Endodermal cell (in vitro differentiated cells): ENCODE data around the gene SNX9. TPM values are rescaled to one million over a fixed set of nuclear protein-coding genes. Genes with fewer than 3 reads are reported as not detected.
A peak's percentile ranks its signal among the peaks of the same experiment; 100 is the strongest.

Experiments
- DNase-seq: peaks from one replicate; pipeline ENCODE4 v3.0.0-alpha.2; 2017
- H3K27ac ChIP-seq: 2 replicates; pipeline ENCODE4 v1.5.1; 2013; ENCODE audit warnings: mild to moderate bottlenecking, low read depth, low read length, moderate library complexity
- H3K27me3 ChIP-seq: 2 replicates; pipeline ENCODE4 v1.6.1; 2013; ENCODE audit warnings: mild to moderate bottlenecking, low read length, moderate library complexity; ENCODE audit not compliant: insufficient read depth, control insufficient read depth, poor library complexity, severe bottlenecking
- H3K36me3 ChIP-seq: 2 replicates; pipeline ENCODE4 v1.7.0; 2013; ENCODE audit warnings: mild to moderate bottlenecking, low read length, moderate library complexity; ENCODE audit not compliant: control insufficient read depth, insufficient read depth
- H3K4me1 ChIP-seq: one replicate; pipeline ENCODE4 v1.7.0; 2013; ENCODE audit warnings: low read length; ENCODE audit not compliant: control insufficient read depth, insufficient read depth
- H3K4me3 ChIP-seq: 2 replicates; pipeline ENCODE4 v1.5.1; 2013; ENCODE audit warnings: mild to moderate bottlenecking, low read length, moderate library complexity
- H3K9ac ChIP-seq: 2 replicates; pipeline ENCODE4 v1.6.1; 2013; ENCODE audit warnings: mild to moderate bottlenecking, low read length, moderate library complexity; ENCODE audit not compliant: poor library complexity, severe bottlenecking; ENCODE audit errors: extremely low read depth
- H3K9me3 ChIP-seq: 2 replicates; pipeline ENCODE4 v1.6.1; 2013; ENCODE audit warnings: mild to moderate bottlenecking, low read length, moderate library complexity; ENCODE audit not compliant: control insufficient read depth
- H3K27ac Mint-ChIP-seq: 2 replicates; pipeline ENCODE4 v1.8.0; 2020; ENCODE audit warnings: mixed read lengths
- H3K27me3 Mint-ChIP-seq: 2 replicates; pipeline ENCODE4 v1.8.0; 2021; ENCODE audit warnings: mild to moderate bottlenecking, mixed read lengths; ENCODE audit not compliant: insufficient read depth
- H3K36me3 Mint-ChIP-seq: 2 replicates; pipeline ENCODE4 v1.8.0; 2020; ENCODE audit warnings: low read depth, mixed read lengths
- H3K4me1 Mint-ChIP-seq: 2 replicates; pipeline ENCODE4 v1.8.0; 2020; ENCODE audit warnings: mixed read lengths
- H3K4me3 Mint-ChIP-seq: 2 replicates; pipeline ENCODE4 v1.8.0; 2020; ENCODE audit warnings: mild to moderate bottlenecking, moderate library complexity, mixed read lengths
- H3K9me3 Mint-ChIP-seq: 2 replicates; pipeline ENCODE4 v1.8.0; 2020; ENCODE audit warnings: mild to moderate bottlenecking, mixed read lengths
- WGBS, 2 experiments: methylation state at CpG; one replicate each; pipeline versions ENCODE4 v1.1.5 to v1.1.7; 2013; ENCODE audit warnings: missing lambda C conversion rate in 2 of 2, mixed read lengths in 1 of 2; ENCODE audit not compliant: insufficient coverage in 1 of 2, insufficient read length in 1 of 2; 5-methylcytosine and 5-hydroxymethylcytosine counted together
- total RNA-seq, 2 donors: library from RNA; stranded (reverse); fragmentation: NEBNext Ultra II Directional in 1 of 2; extraction: Animal tissue kit (Norgen Biotek cat#: 25700) in 1 of 2; gene quantifications; 2 replicates in 1 of 2; 3 replicates in 1 of 2; pipeline ENCODE4 v1.2.1, GENCODE V29; 2021
- TF ChIP-seq, protein P1 (sequence below): fragments of 200-600 bp; sonication (generic); conservative IDR thresholded peaks from 2 replicates; pipeline ENCODE4 v1.5.0; 2021; ENCODE audit warnings: antibody characterized with exemption, mild to moderate bottlenecking

SNX9 gene
- total RNA-seq, 2 donors from 2014 or later, result 30.6 to 33.0 TPM

DNA sequence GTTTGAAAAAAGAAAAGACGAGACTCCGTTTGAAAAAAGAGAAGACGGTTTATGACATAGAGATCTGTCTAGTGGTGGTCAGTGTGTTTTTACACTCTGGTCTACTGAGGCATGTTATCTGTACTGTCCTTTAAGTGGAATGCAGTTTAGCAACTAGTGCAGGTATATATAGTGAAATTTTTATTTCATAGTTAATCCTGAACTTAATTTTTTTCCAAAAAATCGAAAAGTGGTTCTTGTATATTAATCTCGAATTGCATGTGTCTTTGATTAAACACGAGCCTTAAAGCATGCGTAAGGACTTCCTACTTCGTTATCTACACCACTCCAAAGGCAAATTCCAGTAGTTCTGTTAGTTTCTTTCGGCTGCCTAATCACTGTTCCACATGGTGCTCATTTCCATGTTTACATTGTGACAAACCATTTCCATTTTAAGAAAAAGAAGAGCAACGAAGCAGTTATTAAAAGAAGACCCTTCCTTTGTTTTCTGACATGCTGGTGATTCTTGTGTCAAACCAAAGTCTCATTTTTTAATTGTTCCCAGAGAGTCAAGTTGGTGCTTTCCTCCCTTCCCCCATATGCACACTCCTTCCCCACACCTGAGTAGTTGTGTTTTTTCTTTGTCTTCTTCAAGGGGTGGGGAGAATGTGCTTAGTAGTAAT lies 2.3 kb downstream of the SNX9 start:
- H3K4me3 Mint-ChIP-seq, result peak overlapping the region; percentile 94
- Histone ChIP-seq H3K36me3 (peaks cover 8% of the 10 kb centered on the region), H3K27ac (no peak overlapping the region), H3K9ac (no peak overlapping the region), H3K4me3 (peak overlapping the region; percentile 98), H3K9me3 (no peaks in the 10 kb centered on the region), H3K27me3 (no peaks in the 10 kb centered on the region), H3K4me1 (peaks cover 4% of the 10 kb centered on the region)
- peak overlapping the region; percentile 97 for H3K27ac Mint-ChIP-seq
- H3K36me3 Mint-ChIP-seq, result peaks cover 5% of the 10 kb centered on the region
- DNase-seq, result no peak
- peaks cover 44% of the 10 kb centered on the region for H3K4me1 Mint-ChIP-seq
- H3K27me3 Mint-ChIP-seq, result no peaks in the 10 kb centered on the region
- H3K9me3 Mint-ChIP-seq, result peaks cover 5% of the 10 kb centered on the region
- WGBS, 2 experiments, result 74 to 86% methylated on average over 5 to 10 of the region's 10 CpGs
- TF ChIP-seq, protein P1, sequence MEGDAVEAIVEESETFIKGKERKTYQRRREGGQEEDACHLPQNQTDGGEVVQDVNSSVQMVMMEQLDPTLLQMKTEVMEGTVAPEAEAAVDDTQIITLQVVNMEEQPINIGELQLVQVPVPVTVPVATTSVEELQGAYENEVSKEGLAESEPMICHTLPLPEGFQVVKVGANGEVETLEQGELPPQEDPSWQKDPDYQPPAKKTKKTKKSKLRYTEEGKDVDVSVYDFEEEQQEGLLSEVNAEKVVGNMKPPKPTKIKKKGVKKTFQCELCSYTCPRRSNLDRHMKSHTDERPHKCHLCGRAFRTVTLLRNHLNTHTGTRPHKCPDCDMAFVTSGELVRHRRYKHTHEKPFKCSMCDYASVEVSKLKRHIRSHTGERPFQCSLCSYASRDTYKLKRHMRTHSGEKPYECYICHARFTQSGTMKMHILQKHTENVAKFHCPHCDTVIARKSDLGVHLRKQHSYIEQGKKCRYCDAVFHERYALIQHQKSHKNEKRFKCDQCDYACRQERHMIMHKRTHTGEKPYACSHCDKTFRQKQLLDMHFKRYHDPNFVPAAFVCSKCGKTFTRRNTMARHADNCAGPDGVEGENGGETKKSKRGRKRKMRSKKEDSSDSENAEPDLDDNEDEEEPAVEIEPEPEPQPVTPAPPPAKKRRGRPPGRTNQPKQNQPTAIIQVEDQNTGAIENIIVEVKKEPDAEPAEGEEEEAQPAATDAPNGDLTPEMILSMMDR, result no peak

GRCh38 chr6:157830354-157831017 lies 7.4 kb downstream of the SNX9 start:
- H3K27me3 ChIP-seq, result no peaks in the 10 kb centered on the region
- H3K27ac ChIP-seq, result peak overlapping the region; percentile 82
- Mint-ChIP-seq H3K4me1 (peaks cover 51% of the 10 kb centered on the region), H3K27me3 (no peaks in the 10 kb centered on the region), H3K36me3 (peaks cover 7% of the 10 kb centered on the region), H3K4me3 (peak overlapping the region; percentile 36), H3K27ac (peak overlapping the region; percentile 81), H3K9me3 (peaks cover 5% of the 10 kb centered on the region)
- TF ChIP-seq, protein P1, result no peak
- peaks cover 8% of the 10 kb centered on the region for H3K36me3 ChIP-seq
- 78 to 86% methylated on average over 4 to 6 of the region's 6 CpGs for WGBS, 2 experiments
- peak overlapping the region; percentile 22 for H3K9ac ChIP-seq
- no peaks in the 10 kb centered on the region for H3K9me3 ChIP-seq
- DNase-seq, result no peak
- H3K4me1 ChIP-seq, result peaks cover 11% of the 10 kb centered on the region
- H3K4me3 ChIP-seq, result peak overlapping the region; percentile 71

DNA sequence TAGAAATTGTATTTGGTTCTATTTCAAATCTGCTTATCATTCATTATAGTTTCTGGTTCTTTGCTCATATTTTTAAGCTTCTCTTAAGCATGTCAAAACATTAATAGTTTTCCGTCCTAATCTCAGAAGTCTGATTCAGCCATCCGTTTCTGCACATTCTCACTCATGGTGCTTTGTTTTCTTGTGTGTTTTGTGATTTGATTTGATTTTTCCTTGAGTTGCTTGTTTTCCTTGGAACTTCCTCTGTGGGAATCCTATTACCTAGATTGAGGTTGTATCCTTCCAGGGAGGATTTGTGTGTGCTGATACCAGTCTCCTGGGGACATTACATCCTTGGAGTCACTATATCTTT lies 7.9 kb downstream of the SNX9 start:
- Histone ChIP-seq H3K27me3 (no peaks in the 10 kb centered on the region), H3K36me3 (peaks cover 8% of the 10 kb centered on the region), H3K9ac (peak overlapping the region; percentile 22), H3K4me1 (peaks cover 11% of the 10 kb centered on the region), H3K4me3 (peak overlapping the region; percentile 71), H3K9me3 (no peaks in the 10 kb centered on the region), H3K27ac (peak overlapping the region; percentile 82)
- H3K4me3 Mint-ChIP-seq, result peak overlapping the region; percentile 36
- TF ChIP-seq, protein P1, result no peak
- H3K4me1 Mint-ChIP-seq, result peaks cover 49% of the 10 kb centered on the region
- H3K27ac Mint-ChIP-seq, result peak overlapping the region; percentile 81
- peaks cover 7% of the 10 kb centered on the region for H3K9me3 Mint-ChIP-seq
- H3K27me3 Mint-ChIP-seq, result no peaks in the 10 kb centered on the region
- no peak for DNase-seq
- 64% methylated on average over 2 of the region's 2 CpGs; no CpG with 5 or more reads in 1 of the 2 experiments for WGBS, 2 experiments
- peaks cover 10% of the 10 kb centered on the region for H3K36me3 Mint-ChIP-seq
